ENCODE data around the gene CYB561. TPM values are rescaled to one million over a fixed set of nuclear protein-coding genes. Genes with fewer than 3 reads are reported as not detected.

Gene CYB561
- total RNA-seq (2021) = 20.7 and 21.8 TPM in 2 replicates
- long read RNA-seq, transcript CYB561-203 (6 exons, 3,151 nt) = minor isoform, 35 of 119 reads
- long read RNA-seq, transcript CYB561-201 (6 exons, 3,001 nt) = major isoform, 63 of 119 reads
- long read RNA-seq, partial matches to known transcripts = 1 of 119 reads
- long read RNA-seq, other reads (novel, unspliced or antisense) = 17 of 119 reads

GRCh38 chr17:63445954-63446752 is at the start of gene CYB561:
Gene CYB561 (minus strand): TSS chr17:63446306. CDS start chr17:63437547, 8,759 bp downstream.
- no CpG with 5 or more reads among the region's 99 CpGs for WGBS (ENCODE audit: extremely low coverage, insufficient read length, low lambda C conversion rate)
- H3K4me2 ChIP-seq (ENCODE audit: insufficient read depth, insufficient read length, low read length) = peak within 1 kb of the TSS; percentile 36
- Mint-ChIP-seq H3K4me1 (peaks cover 22 to 37% of the 10 kb centered on the region in 2 experiments), H3K27me3 (ENCODE audit: low read depth) (peaks cover 23% of the 10 kb centered on the region), H3K27ac (no peak within 1 kb of the TSS), H3K4me3 (peak within 1 kb of the TSS; percentile 66 to 77), H3K9me3 (peaks cover 0 to 3% of the 10 kb centered on the region in 2 experiments; a peak in 1 of 5 replicates), H3K36me3 (ENCODE audit: insufficient read depth in 1 of 3, low read depth in 3 of 3) (0 out of 7 replicates have a peak, but pooled peaks cover 0 to 4% (median 0%) of the 10 kb centered on the region in 3 experiments)
- no peak within 1 kb of the TSS for H2BK5ac ChIP-seq (ENCODE audit: insufficient read length, low read length)
- H4K5ac ChIP-seq (ENCODE audit: insufficient read length, low read depth, low read length) = no peak within 1 kb of the TSS
- H2BK12ac ChIP-seq (ENCODE audit: insufficient read length, low read depth, low read length) = peak within 1 kb of the TSS; percentile 68
- no peak within 1 kb of the TSS for H3K23ac ChIP-seq (ENCODE audit: insufficient read length, low read depth, low read length)
- peaks cover under 1% of the 10 kb centered on the region for H4K20me1 ChIP-seq (ENCODE audit: control insufficient read depth, insufficient read depth, insufficient read length)
- H2AK5ac ChIP-seq (ENCODE audit: insufficient read length, low read length) = no peak within 1 kb of the TSS
- H3K14ac ChIP-seq (ENCODE audit: insufficient read depth, low read length) = peak within 1 kb of the TSS; percentile 93
- H4K8ac ChIP-seq (replicated peaks; ENCODE audit: insufficient read length, low read depth, low read length) = no peak within 1 kb of the TSS
- H3K4ac ChIP-seq (ENCODE audit: low read depth, low read length) = no peak within 1 kb of the TSS; the same call in 1 of the 2 replicates
- H3K9ac ChIP-seq (ENCODE audit: extremely low read depth, insufficient read length, low read length) = peak within 1 kb of the TSS; percentile 20
- peaks cover 2% of the 10 kb centered on the region; the same call in 1 of the 2 replicates for H3K4me1 ChIP-seq (ENCODE audit: insufficient read depth, low read length)
- H3K27me3 ChIP-seq (ENCODE audit: insufficient read depth, low read length) = no peaks in the 10 kb centered on the region; the same call in 1 of the 2 replicates
- DNase-seq = peak; percentile 91
- peak within 1 kb of the TSS; percentile 93 for H3K18ac ChIP-seq (ENCODE audit: insufficient read length, low read depth, low read length)
- H3K79me2 ChIP-seq (ENCODE audit: insufficient read depth, low read length) = no peaks in the 10 kb centered on the region
- H3K79me1 ChIP-seq (ENCODE audit: insufficient read depth, low read depth, low read length, poor library complexity, severe bottlenecking) = no peaks in the 10 kb centered on the region
- H3T11ph ChIP-seq (ENCODE audit: low read length) = no peak within 1 kb of the TSS
- H3K27ac ChIP-seq (ENCODE audit: insufficient read length, low read depth, low read length) = no peak within 1 kb of the TSS
- H3K9me3 ChIP-seq (ENCODE audit: control insufficient read depth, low read depth, low read length) = no peaks in the 10 kb centered on the region
- TF ChIP-seq CTCF (conservative IDR thresholded peaks at IDR 0.05) = peak; percentile 80
- H3K23me2 ChIP-seq (ENCODE audit: insufficient read length, low read depth, low read length, poor library complexity, severe bottlenecking) = peaks cover 14% of the 10 kb centered on the region
- no peak within 1 kb of the TSS for H2BK120ac ChIP-seq (ENCODE audit: low read depth, low read length, poor library complexity, severe bottlenecking)
- no peak within 1 kb of the TSS for H2BK15ac ChIP-seq (ENCODE audit: low read depth, low read length)
- H2BK20ac ChIP-seq (ENCODE audit: low read depth, low read length, poor library complexity, severe bottlenecking) = no peak within 1 kb of the TSS
- H3K56ac ChIP-seq (ENCODE audit: insufficient read length, low read depth, low read length) = no peak within 1 kb of the TSS
- peak within 1 kb of the TSS; percentile 87 for H4K91ac ChIP-seq (ENCODE audit: insufficient read length, low read depth, low read length)
- no peak within 1 kb of the TSS for H2AFZ ChIP-seq (ENCODE audit: low read length)

Measured in H9 (cell line).